Astrocyte of the cerebellum (primary cell): ENCODE data around the gene ELFN1.

Source experiments
- DNase-seq: peaks from one replicate; pipeline ENCODE4 v3.0.0-alpha.2; 2011; ENCODE audit warnings: low read depth
- H3K4me3 ChIP-seq: 2 replicates; pipeline ENCODE4 v1.5.1; 2011; ENCODE audit warnings: mild to moderate bottlenecking, low read depth, low read length, moderate library complexity
- in situ Hi-C: cut with HindIII; loops from 2 replicates; pipeline ENCODE4 v1.10.0; 2017; ENCODE audit warnings: low sequenced_read_pairs
- TF ChIP-seq, protein P1 (sequence below): IDR thresholded peaks from 2 replicates; pipeline ENCODE4 v1.5.1; 2012; ENCODE audit warnings: low read length, low read depth, moderate library complexity, mild to moderate bottlenecking; ENCODE audit errors: missing control alignments

The ELFN1 gene

DNA sequence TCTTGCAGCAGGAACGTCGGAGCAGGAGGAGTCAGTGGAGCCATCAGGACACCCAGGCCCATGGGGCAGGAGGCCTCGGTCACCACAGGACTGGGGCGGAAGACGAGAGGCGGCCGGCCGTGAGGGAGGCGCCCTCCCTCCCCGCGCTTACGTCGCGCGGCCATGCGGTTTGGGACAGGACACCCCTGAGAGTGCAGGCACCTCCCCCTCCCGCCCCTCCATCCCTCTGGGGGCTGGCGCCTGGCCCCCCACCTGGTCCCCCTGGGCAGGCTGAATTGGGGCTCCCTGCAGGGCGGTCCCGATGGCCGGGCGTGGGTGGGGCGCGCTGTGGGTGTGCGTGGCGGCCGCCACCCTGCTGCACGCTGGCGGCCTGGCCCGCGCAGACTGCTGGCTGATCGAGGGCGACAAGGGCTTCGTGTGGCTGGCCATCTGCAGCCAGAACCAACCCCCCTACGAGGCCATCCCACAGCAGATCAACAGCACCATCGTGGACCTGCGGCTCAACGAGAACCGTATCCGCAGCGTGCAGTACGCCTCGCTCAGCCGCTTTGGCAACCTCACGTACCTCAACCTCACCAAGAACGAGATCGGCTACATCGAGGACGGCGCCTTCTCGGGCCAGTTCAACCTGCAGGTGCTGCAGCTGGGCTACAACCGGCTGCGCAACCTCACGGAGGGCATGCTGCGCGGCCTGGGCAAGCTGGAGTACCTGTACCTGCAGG lies 74.4 kb downstream of the ELFN1 start:
- TF ChIP-seq, protein P1, sequence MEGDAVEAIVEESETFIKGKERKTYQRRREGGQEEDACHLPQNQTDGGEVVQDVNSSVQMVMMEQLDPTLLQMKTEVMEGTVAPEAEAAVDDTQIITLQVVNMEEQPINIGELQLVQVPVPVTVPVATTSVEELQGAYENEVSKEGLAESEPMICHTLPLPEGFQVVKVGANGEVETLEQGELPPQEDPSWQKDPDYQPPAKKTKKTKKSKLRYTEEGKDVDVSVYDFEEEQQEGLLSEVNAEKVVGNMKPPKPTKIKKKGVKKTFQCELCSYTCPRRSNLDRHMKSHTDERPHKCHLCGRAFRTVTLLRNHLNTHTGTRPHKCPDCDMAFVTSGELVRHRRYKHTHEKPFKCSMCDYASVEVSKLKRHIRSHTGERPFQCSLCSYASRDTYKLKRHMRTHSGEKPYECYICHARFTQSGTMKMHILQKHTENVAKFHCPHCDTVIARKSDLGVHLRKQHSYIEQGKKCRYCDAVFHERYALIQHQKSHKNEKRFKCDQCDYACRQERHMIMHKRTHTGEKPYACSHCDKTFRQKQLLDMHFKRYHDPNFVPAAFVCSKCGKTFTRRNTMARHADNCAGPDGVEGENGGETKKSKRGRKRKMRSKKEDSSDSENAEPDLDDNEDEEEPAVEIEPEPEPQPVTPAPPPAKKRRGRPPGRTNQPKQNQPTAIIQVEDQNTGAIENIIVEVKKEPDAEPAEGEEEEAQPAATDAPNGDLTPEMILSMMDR: no peak
- H3K4me3 ChIP-seq: no peak overlapping the region
- no peak for DNase-seq
- in situ Hi-C loops: no loop called here

GRCh38 chr7:1745018-1745532 lies 75.0 kb downstream of the ELFN1 start:
- in situ Hi-C loops: no loop called here
- no peak for DNase-seq
- H3K4me3 ChIP-seq: no peak overlapping the region
- TF ChIP-seq, protein P1: no peak

- TF ChIP-seq, protein P1: no peak
Measured at GRCh38 chr7:1745576-1746490, 75.8 kb downstream of the ELFN1 start.

GRCh38 chr7:1746491-1746975 lies 76.5 kb downstream of the ELFN1 start:
- in situ Hi-C loops: no loop called here
- H3K4me3 ChIP-seq: no peak overlapping the region
- TF ChIP-seq, protein P1: no peak
- no peak for DNase-seq

More at GRCh38 chr7:1745576-1746490, 75.8 kb downstream of the ELFN1 start:
- H3K4me3 ChIP-seq: no peak overlapping the region
- DNase-seq: no peak
- in situ Hi-C loops: no loop called here

DNA sequence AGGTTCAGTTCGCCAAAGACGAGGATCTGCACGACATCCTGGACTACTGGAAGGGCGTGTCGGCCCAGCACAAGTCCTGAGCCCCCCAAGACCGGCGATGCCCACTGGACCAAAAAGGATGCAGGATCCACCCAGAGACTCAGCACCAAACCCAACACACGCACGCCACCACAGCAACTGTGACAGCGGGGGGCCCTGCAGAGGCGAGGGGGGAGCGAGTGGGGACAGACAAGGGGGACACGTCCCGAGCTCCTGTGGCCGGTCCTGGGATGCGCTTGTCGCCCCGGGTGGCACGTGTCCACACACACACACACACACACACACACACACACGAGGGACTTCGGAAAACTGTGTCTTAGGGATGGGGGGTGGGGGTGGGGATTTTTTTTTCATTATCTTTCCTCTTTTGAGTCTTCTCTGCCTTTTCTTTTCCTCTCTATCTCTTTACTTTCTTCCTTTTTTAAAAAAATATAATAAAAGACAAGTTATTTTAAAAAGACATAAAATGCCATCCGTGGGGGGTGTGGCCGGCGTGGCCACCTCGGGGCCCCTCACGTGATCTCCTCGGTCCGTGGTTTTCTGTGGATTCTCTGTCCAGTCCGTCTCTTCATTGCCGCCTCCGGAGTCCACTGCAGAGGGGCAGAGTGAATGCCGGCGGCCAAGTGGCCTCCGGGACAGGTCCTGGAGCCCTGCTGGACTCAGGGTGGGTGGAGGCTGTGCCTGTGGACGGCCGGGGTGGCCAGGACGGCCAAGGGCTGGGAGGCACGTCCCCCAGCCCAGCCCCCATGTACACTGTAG lies 77.1 kb downstream of the ELFN1 start:
- TF ChIP-seq, protein P1: no peak
- no peak overlapping the region for H3K4me3 ChIP-seq
- no peak for DNase-seq
- in situ Hi-C loops: no loop called here
